ENCODE measurements around the gene CHRND. TPM values are rescaled to one million over a fixed set of nuclear protein-coding genes. Genes with fewer than 3 reads are reported as not detected.

CHRND gene
- total RNA-seq, 1 donor, result not detected

DNA sequence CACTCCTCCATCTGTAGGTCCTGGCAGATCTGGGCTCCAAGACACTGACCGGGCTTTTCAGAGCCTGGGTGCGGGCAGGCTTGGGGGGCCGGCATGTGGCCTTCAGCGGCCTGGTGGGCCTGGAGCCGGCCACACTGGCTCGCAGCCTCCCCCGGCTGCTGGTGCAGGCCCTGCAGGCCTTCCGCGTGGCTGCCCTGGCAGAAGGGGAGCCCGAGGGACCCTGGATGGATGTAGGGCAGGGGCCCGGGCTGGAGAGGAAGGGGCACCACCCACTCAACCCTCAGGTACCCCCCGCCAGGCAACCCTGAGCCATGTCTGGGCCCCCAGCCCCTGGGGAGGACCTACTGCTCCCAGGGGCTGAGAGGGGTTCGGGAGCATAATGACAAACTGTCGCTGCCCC is 761 bp upstream of the CHRND start:
- H3K4me3 ChIP-seq (ENCODE audit: low read depth, low read length), result no peak overlapping the region
- DNase-seq (ENCODE audit: low read depth), result no peak
- TF ChIP-seq, protein P1, sequence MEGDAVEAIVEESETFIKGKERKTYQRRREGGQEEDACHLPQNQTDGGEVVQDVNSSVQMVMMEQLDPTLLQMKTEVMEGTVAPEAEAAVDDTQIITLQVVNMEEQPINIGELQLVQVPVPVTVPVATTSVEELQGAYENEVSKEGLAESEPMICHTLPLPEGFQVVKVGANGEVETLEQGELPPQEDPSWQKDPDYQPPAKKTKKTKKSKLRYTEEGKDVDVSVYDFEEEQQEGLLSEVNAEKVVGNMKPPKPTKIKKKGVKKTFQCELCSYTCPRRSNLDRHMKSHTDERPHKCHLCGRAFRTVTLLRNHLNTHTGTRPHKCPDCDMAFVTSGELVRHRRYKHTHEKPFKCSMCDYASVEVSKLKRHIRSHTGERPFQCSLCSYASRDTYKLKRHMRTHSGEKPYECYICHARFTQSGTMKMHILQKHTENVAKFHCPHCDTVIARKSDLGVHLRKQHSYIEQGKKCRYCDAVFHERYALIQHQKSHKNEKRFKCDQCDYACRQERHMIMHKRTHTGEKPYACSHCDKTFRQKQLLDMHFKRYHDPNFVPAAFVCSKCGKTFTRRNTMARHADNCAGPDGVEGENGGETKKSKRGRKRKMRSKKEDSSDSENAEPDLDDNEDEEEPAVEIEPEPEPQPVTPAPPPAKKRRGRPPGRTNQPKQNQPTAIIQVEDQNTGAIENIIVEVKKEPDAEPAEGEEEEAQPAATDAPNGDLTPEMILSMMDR (IDR thresholded peaks at IDR 0.05; ENCODE audit: insufficient read depth, low read depth, low read length), result no peak

DNA sequence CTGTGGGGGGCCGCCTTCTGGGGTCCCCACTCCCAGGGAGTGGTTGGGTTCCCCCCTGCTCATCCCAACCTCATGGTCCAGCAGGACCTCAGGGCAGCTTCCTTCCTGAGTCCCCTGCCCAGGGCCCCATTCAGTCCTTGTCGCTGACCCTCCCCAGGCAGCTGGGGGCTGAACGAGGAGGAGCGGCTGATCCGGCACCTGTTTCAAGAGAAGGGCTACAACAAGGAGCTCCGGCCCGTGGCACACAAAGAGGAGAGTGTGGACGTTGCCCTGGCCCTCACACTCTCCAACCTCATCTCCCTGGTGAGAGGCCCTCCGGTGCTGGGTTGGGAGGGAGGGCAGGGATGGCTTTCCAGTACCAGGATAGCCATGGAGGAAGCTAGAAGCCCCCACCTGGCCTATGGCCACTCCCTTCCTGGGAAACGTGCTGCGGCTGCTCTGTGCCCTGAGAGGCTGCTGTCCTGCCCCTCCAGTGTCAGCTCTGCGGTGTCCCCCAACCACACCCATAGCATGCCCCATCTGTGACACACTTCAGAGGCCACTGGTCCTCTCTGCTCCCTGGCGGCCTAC is 497 bp downstream of the CHRND start:
- TF ChIP-seq, protein P1 (IDR thresholded peaks at IDR 0.05; ENCODE audit: insufficient read depth, low read depth, low read length), result no peak
- DNase-seq (ENCODE audit: low read depth), result no peak
- H3K4me3 ChIP-seq (ENCODE audit: low read depth, low read length), result no peak overlapping the region

DNA sequence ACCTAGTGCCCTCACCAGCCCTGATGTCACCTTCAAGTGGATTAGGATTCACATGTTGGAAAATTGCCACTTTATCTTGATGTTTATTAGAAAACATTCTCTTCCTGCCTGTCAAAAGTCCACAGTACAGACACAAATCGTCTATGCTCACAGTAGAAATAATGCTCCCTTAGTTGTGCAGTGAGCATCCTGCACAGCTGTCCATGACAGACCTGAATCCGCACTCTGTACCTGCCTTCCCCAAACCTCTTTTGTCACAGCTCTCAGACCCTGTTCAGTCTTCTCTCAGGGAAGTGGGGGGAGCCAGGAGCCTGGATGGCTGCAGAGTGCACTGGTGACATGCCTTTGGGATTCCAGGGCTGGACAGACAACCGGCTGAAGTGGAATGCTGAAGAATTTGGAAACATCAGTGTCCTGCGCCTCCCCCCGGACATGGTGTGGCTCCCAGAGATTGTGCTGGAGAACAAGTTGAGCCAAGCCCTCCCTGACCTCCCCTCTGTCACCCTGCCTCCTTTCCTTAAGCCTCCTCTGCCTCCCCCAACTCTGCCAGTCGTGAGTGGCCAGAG is 2.0 kb downstream of the CHRND start:
- no peak overlapping the region for H3K4me3 ChIP-seq (ENCODE audit: low read depth, low read length)
- no peak for DNase-seq (ENCODE audit: low read depth)
- TF ChIP-seq, protein P1 (IDR thresholded peaks at IDR 0.05; ENCODE audit: insufficient read depth, low read depth, low read length), result no peak

DNA sequence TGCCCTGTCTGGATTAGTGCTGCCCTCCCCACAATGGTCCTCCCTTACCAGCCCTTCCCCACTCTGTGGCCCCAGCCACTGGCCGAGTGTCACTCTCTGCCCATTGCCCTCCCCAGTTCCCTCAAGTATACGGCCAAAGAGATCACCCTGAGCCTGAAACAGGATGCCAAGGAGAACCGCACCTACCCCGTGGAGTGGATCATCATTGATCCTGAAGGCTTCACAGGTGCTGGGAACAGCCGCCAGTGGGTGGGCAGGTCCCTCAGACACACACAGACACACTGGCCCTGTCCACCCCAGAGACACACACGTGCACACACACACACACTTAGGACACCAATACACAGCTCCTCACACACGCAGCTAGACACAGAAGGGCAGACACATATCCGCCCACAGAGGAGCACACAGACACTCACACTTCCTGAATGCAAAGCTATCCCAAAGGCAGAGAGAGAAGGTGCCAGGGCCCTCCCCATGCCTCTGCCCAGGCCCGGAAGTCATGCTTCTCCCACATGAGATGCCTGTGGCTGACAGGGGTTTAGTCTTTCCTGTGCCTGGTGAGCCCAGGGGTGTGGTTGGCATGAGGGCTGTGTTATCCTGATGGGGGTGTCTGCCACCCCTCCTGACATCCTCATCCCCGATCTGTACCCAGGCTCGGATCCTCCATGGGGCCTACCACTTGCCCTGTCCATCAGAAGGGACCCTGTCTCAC is 2.9 kb downstream of the CHRND start:
- DNase-seq (ENCODE audit: low read depth), result no peak
- no peak overlapping the region for H3K4me3 ChIP-seq (ENCODE audit: low read depth, low read length)
- TF ChIP-seq, protein P1 (IDR thresholded peaks at IDR 0.05; ENCODE audit: insufficient read depth, low read depth, low read length), result no peak

DNA sequence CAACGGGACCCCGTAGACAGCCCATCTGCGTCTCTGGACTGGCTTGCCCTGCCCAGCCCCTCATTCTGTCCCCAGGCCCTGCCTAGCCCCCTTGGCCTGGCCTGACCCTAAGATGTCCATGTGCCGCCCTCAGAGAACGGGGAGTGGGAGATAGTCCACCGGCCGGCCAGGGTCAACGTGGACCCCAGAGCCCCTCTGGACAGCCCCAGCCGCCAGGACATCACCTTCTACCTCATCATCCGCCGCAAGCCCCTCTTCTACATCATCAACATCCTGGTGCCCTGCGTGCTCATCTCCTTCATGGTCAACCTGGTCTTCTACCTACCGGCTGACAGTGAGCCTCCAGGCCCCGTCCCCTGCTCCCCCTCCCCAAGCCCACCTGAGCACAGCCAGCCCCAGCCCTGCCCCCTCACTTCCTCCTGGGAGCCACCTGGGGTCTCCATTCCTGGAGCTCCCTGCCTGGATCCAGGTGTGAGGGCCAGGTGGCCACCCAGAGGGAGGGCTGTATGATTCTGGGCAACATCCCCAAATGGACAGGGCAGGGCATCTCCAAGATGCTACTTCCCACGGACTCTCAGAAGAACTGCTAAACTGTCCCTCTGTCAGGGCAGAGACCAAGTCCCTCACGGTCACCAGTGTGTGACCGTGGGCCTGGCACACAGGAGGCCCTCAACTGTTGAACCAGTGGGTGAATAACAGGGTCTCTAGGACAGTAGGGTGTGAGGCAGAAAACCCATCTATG is 4.0 kb downstream of the CHRND start:
- no peak for DNase-seq (ENCODE audit: low read depth)

DNA sequence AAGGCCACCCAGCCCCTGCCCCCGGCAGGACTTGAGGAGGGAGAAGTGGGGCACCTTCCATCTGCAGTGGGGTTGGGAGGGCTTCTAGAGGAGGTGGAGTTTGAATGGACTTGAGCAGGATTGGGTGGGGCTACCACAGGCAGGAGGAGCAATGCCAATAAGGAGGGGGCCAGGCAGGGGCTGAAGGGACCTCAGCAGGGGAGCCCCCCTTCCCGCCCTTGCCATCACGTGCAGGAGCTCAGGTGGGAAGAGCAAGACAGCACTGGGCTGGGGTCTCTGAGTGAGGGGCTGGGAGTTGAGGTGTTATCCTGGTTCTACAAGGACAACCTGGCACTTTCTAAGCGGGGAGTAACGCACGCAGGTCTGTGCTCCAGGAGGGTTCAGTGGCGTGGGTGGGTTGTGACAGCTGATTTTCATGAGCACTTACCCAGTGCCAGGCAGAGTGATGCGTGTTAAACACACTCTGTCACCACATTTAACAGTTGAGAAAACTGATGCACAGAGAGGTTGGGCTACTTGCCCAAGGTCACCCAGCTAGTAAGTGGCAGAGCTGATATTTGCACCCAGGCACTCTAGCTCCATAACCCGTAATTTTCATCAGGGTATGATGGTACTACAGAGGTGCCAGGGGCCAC is 4.8 kb downstream of the CHRND start:
- TF ChIP-seq, protein P1 (IDR thresholded peaks at IDR 0.05; ENCODE audit: insufficient read depth, low read depth, low read length), result no peak
- DNase-seq (ENCODE audit: low read depth), result no peak
- H3K4me3 ChIP-seq (ENCODE audit: low read depth, low read length), result no peak overlapping the region

More for the DNA sequence above, 4.0 kb downstream of the CHRND start:
- TF ChIP-seq, protein P1 (IDR thresholded peaks at IDR 0.05; ENCODE audit: insufficient read depth, low read depth, low read length), result no peak
- H3K4me3 ChIP-seq (ENCODE audit: low read depth, low read length), result no peak overlapping the region

Measured in fibroblast of villous mesenchyme (primary cell).